GM19023 (cell line): ENCODE measurements around the gene CPAMD8.

Experiments used
- ATAC-seq: cut with Tn5 transposase; IDR thresholded peaks from one replicate; pipeline ENCODE4 v1.9.1; 2021; ENCODE audit warnings: mild to moderate bottlenecking, moderate library complexity; ENCODE audit not compliant: unreplicated experiment

The CPAMD8 gene

GRCh38 chr19:16896146-16897028 is 130.2 kb downstream of the CPAMD8 start:
- no peak for ATAC-seq

DNA sequence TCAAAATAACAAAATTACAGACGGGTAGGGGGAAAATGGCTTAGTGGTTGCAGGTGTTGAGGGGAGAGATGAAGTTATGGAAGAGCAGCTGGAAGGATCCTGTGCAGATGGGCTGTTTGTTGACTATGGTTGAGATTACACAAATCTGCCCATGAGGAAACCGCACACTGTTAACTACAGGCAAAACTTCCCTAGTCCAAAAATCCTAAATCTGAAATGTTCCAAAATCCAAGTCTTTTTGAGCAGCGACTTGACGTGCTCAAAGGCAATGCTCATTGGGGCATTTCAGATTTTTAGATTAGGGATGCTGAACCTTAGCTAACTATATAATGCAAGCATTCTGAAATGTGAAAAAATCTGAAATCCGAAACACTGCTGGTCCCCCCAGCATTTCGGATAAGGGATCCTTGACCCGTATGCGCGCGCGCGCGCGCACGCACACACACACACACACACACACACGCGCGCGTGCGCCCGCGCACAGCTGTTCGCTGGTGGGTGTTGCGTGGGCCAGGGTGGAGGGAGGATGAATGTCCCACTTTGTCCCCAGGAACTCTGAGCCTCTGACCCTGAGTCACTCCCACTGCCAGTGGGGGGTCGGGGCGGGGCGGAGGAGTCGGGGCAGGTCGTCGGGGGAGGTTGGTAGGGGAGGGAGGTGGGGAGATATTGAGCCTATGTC is 131.0 kb downstream of the CPAMD8 start:
- ATAC-seq, result no peak

GRCh38 chr19:16894080-16894479 is 132.5 kb downstream of the CPAMD8 start:
- ATAC-seq, result no peak

- ATAC-seq, result no peak
Observed at GRCh38 chr19:16893686-16893989, 133.0 kb downstream of the CPAMD8 start.

DNA sequence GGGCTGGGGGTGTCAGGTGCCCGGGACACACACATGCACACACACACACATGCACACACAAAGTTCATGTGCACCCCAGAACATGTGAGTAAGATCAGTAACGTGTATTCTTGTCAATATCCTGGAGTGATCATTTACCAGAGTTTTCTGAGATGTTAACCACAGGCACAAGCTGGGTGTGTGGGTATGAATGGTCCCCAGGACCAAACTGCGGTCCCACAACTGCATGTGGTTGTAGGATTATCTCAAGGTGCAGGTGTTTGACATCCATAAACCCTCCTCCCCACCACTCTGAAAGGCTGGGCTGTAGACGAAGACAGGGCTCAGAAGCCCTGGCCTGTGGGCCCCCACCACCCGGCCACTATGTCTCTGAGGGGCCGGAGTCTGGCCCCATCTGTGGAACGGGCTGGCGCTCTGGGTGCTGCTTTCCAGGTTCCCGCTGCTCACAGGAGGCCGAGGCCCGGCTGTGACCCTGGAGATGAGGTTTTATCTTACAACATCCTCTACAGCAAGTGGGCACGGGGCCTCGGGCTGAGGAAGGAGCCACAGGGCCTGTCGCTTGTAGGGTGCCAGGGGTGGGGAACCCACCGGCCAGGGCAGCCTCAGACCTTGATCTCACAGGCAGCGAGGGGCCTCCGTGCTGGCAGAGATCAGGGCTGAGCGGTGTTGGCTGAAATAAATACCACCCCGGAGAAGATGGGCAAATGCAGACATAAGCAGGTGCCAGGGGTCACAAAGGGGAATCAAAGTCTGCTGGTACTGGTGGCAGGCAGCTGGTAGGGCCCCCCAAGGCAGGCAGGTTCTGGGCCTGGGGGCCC is 133.5 kb downstream of the CPAMD8 start:
- no peak for ATAC-seq

DNA sequence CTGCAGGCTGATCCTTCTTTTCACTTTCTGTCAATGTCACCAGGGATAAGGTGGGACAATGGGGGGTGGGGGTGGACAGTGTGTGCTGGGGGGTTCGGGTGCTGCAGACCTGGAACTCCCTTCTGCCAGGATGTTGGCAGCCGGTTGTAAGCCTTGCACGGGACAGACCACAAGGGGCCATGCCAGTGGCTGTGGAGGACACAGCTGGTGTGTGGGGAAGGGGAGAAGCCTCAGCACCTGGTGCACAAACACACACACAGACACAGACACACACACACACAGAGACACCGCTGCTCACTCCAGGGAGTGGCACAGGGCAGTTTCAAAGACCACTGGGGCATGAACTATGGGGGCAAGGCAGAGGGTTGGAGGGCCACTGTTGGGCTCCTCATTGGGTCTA is 134.2 kb downstream of the CPAMD8 start:
- no peak for ATAC-seq

DNA sequence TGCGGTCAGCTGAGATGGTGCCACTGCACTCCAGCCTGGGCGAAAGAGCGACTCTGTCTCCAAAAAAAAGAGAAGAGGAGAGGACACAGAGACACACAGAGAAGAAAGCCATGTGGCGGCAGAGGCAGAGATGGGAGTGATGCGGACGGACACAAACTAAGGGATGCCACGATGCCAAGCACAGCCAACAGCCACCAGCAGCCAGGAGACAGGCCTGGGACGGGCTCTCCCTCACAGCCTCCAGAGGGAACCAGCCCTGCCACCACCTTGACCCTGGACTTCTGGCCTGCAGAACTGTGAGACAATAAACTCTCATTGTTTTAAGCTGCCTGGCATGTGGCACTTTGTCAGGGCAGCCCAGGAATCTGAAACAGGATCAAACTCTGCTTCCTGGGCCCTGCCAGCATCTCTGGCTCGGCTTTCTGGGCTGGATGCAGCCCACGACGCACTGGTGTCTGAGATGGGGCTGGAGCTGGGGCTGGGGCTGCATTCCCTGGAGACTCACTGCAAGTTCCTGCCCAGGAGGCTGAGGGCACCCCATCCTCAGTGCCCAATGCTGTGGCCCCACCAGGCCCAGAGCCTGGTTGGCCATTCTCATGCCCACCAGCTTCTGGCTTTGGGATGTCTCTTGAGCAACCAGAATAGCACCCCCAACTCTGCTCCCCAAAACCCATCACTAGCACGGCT is 134.8 kb downstream of the CPAMD8 start:
- no peak for ATAC-seq

- no peak for ATAC-seq
Observed at GRCh38 chr19:16890461-16891184, 136.0 kb downstream of the CPAMD8 start.

DNA sequence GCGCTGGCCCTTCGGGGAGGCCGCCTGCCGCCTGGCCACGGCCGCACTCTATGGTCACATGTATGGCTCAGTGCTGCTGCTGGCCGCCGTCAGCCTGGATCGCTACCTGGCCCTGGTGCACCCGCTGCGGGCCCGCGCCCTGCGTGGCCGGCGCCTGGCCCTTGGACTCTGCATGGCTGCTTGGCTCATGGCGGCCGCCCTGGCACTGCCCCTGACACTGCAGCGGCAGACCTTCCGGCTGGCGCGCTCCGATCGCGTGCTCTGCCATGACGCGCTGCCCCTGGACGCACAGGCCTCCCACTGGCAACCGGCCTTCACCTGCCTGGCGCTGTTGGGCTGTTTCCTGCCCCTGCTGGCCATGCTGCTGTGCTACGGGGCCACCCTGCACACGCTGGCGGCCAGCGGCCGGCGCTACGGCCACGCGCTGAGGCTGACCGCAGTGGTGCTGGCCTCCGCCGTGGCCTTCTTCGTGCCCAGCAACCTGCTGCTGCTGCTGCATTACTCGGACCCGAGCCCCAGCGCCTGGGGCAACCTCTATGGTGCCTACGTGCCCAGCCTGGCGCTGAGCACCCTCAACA is 136.6 kb downstream of the CPAMD8 start:
- ATAC-seq, result no peak

GRCh38 chr19:16889366-16889882 is 137.2 kb downstream of the CPAMD8 start:
- no peak for ATAC-seq

DNA sequence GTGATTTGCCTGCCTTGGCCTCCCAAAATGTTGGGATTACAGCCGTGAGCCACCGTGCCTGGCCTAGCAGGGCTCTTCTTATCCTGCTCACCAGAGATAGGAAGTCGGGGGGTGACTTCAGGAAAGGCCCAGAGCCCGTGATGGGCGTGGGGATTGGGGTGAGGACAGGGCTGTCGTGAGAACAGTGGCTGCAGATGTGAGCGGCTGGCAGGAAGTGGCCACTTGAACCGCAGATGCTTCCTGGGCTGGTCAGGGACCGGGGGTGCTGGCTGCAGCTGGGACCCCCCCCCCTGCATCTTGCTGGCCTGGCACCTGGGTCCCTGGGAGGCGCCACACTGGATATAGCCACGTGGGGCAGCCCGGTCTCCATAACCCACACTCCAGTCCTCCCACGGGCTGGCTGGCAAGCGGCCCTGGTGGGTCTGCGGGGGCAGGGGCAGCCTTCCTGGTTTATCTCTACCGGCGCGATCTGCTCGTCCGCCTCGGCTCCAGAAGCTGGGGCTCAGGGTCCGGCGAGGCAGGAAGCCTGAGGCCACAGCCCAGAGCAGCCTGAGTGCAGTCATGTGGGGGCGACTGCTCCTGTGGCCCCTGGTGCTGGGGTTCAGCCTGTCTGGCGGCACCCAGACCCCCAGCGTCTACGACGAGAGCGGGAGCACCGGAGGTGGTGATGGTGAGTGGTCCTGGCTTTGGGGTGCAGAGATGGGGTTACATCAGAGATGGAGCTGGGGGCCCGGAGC is 137.8 kb downstream of the CPAMD8 start, which contains the start of gene F2RL3:
Gene F2RL3 (plus strand): TSS at position 371 of the 737 bp plus-strand sequence. CDS start 191 bp downstream, at position 562.
- no peak for ATAC-seq

DNA sequence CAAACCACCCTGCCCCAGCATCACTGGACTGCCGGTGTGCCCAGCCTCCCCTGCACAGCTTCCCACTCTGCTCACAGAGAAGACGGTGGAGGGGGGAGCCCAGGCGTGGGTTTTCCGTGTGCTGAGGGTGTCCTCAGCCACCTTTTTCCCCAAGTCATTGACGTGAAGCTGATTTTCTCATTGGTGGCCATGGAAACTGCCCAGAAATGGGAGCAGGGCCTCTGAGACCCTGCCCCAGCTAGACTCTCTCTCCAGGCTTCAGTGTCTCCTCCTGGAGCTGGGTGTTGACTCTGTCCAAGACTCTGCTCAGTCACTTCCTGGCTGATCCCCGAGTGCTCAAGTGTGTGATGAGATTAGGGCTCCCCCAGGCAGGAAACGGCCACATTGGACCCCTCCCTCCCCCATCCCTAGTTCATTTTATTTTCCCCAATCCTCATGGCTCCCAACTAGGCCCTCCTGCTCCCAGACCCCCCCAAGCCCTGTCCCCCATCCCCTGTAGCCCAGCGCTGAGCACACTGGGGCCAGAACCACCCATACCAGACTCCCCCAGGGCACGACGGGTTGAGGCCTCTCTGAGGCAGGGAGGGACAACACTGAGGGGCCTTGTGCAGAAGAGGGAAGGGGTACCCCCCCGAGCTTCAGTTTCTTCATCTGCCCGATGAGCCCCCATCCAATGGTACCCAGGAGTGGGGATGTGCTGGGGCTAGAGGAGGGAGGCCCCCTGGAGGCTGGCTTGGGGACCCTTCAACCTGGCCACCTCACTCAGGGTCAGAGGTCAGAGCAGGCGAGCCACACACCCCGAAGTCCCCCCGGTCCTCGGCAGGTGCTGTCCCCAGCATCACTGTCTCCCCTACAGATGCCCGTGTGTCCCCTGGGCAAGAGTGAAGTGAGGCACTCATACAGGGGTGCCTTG is 139.0 kb downstream of the CPAMD8 start:
- no peak for ATAC-seq

DNA sequence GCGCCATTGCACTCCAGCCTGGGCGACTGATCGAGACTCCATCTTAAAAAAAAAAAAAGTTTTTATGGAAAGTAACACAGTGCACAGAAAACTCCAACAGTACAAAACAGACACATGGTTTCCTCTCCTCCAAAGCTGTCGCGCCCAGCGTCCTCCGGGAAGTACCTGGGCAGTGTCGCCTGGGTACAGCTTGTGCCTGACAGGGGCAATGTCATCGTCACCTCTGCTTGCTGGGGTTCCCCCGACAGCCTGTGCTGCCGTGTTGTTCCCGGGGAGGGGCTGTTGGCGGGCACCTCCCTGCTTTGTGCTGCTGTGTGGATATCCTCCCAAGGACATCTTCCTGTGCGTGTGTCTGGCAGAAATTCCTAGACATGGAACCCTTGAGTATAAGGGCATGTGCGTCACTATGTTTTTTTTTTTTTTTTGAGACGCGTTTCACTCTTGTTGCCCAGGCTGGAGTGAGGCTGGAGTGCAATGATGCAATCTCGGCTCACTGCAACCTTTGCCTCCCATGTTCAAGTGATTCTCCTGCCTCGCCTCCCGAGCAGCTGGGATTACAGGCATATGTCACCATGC is 140.2 kb downstream of the CPAMD8 start:
- ATAC-seq, result no peak

- no peak for ATAC-seq
Observed at GRCh38 chr19:16885166-16885565, 141.4 kb downstream of the CPAMD8 start.

- no peak for ATAC-seq
Observed at GRCh38 chr19:16883522-16883921, 143.1 kb downstream of the CPAMD8 start.

- no peak for ATAC-seq
Observed at GRCh38 chr19:16882146-16882545, 144.5 kb downstream of the CPAMD8 start.

DNA sequence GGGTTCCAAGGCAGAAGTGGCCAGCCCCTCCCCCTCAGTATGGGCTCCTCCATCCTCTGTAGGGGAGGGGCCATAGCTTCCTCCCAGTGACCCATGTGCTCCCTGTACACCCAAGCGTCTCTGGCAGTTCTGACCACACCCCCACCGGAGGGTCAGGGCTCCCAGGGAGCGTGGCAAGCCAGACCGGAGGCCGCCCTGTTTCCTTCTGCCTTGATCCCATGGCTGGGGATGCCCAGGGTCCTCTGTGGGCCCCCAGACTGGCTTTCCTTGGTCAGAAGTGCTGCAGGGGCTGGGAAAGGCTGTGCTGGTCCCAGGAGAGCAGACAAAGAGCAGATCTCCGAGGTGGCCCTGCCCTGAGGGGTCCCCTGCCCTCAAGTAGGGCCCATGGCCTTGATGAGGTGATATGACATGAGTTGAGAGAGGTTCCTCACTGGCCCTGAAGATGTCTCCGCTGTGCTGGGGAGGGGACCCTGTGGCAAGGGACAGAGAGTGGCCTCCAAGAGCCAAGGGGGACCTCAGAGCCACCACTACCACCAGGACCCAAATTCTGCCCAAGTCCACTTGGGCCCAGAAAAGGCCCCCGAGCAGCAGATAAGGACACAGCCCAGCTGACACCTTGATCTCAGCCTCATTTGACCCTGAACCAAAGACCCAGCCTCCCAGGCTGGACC is 145.6 kb downstream of the CPAMD8 start:
- ATAC-seq, result no peak
